Measurements from ENCODE around the gene TIMM21.

DNA sequence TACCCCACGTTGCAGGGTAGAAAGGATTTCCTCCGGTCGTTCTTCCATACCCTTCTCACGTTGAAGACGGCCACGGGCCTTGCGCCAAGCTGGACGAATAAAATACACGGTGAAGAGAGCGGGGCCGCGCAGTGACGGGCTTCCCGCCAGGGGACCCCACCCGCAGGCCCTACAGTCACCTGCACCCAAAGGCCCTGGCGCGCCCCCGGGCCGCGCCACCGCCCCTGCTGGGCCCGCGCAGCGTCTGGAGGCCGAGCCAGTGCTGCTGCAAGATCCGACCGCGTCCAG is 888 bp upstream of the TIMM21 start:
- TF ChIP-seq, protein P1, sequence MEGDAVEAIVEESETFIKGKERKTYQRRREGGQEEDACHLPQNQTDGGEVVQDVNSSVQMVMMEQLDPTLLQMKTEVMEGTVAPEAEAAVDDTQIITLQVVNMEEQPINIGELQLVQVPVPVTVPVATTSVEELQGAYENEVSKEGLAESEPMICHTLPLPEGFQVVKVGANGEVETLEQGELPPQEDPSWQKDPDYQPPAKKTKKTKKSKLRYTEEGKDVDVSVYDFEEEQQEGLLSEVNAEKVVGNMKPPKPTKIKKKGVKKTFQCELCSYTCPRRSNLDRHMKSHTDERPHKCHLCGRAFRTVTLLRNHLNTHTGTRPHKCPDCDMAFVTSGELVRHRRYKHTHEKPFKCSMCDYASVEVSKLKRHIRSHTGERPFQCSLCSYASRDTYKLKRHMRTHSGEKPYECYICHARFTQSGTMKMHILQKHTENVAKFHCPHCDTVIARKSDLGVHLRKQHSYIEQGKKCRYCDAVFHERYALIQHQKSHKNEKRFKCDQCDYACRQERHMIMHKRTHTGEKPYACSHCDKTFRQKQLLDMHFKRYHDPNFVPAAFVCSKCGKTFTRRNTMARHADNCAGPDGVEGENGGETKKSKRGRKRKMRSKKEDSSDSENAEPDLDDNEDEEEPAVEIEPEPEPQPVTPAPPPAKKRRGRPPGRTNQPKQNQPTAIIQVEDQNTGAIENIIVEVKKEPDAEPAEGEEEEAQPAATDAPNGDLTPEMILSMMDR (IDR thresholded peaks at IDR 0.05): no peak
- TF ChIP-seq POLR2A (IDR thresholded peaks at IDR 0.05): no peak

Data from lower leg skin (tissue), 3 donors.